GM12878 (cell line): ENCODE results near the gene RAB28. TPM values are rescaled to one million over a fixed set of nuclear protein-coding genes. Genes with fewer than 3 reads are reported as not detected.
A peak's percentile ranks its signal among the peaks of the same experiment; 100 is the strongest.

Source experiments
- ATAC-seq: fragments of 200-7000 bp; cut with Tn5 transposase; 3 replicates; pipeline ENCODE4 v1.9.1; 2020; ENCODE audit warnings: mild to moderate bottlenecking, moderate library complexity
- BruUV-seq: library from RNA; stranded (reverse); fragments of 400-500 nt; replicated peaks from 2 replicates; lab custom pipeline; 2021; lab: Mats Ljungman, UMichigan
- CTCF ChIA-PET: fragments of 300-600 bp; sonication (Branson Sonifier 250); formaldehyde crosslinking; extraction: SDS; loops from one replicate; lab custom pipeline; 2021; ENCODE audit warnings: inconsistent platforms; lab: Yijun Ruan, JAX
- POLR2A ChIA-PET: fragments of 350-600 bp; formaldehyde crosslinking; extraction: SDS; loops from one replicate; lab custom pipeline; 2021; ENCODE audit warnings: inconsistent platforms; lab: Charles Lee
- RAD21 ChIA-PET: fragments of 300-600 bp; sonication (Branson Sonifier 250); formaldehyde crosslinking; loops from one replicate; lab custom pipeline; 2023; ENCODE audit warnings: antibody characterized with exemption; ENCODE audit not compliant: unreplicated experiment; lab: Charles Lee
- SMC1A ChIA-PET: fragments of 300-600 bp; sonication (Branson Sonifier 250); formaldehyde crosslinking; loops from one replicate; lab custom pipeline; 2023; ENCODE audit not compliant: unreplicated experiment, uncharacterized antibody; lab: Charles Lee
- DNase-seq: peaks from one replicate; pipeline ENCODE4 v3.0.0-alpha.2; 2011; ENCODE audit warnings: low read depth, low spot score
- FAIRE-seq: peaks from 3 replicates; lab custom pipeline; 2011; peaks lifted over from hg19 to GRCh38; lab: Jason Lieb, UNC
- H2AFZ ChIP-seq: 2 replicates; pipeline ENCODE4 v1.6.0; 2011; ENCODE audit warnings: low read depth, low read length, control low read depth; ENCODE audit not compliant: control insufficient read depth
- H3K27ac ChIP-seq: 2 replicates; pipeline ENCODE4 v1.5.1; 2011; ENCODE audit warnings: control low read depth; ENCODE audit not compliant: control insufficient read depth, insufficient read depth
- H3K27me3 ChIP-seq, 2 experiments: replicated peaks in 1 of 2; 2 replicates each; pipeline versions ENCODE4 v1.6.0 to v1.6.1; 2011; ENCODE audit warnings: low read length in 1 of 2; ENCODE audit not compliant: control insufficient read depth in 2 of 2, insufficient read depth in 2 of 2
- H3K36me3 ChIP-seq, 2 experiments: 2 replicates each; pipeline ENCODE4 v1.5.1; 2011; ENCODE audit warnings: low read length in 1 of 2; ENCODE audit not compliant: control insufficient read depth in 2 of 2, insufficient read depth in 2 of 2
- H3K4me1 ChIP-seq: 2 replicates; pipeline ENCODE4 v1.6.1; 2011; ENCODE audit warnings: mild to moderate bottlenecking, low read length, moderate library complexity, mixed read lengths; ENCODE audit not compliant: control insufficient read depth, insufficient read depth
- H3K4me2 ChIP-seq: 2 replicates; pipeline ENCODE4 v1.6.0; 2011; ENCODE audit warnings: control low read depth; ENCODE audit not compliant: control insufficient read depth, insufficient read depth
- H3K4me3 ChIP-seq: fragments of 200-600 bp; sonication (generic); 2 replicates; pipeline ENCODE4 v1.5.1; 2016
- H3K79me2 ChIP-seq: 2 replicates; pipeline ENCODE4 v1.6.0; 2011; ENCODE audit warnings: low read length; ENCODE audit not compliant: control insufficient read depth, insufficient read depth
- H3K9ac ChIP-seq: 2 replicates; pipeline ENCODE4 v1.8.0; 2011; ENCODE audit warnings: low read length, control low read depth, mixed read lengths; ENCODE audit not compliant: control insufficient read depth, insufficient read depth
- H3K9me3 ChIP-seq: replicated peaks from 3 replicates; pipeline ENCODE4 v1.5.1; 2011; ENCODE audit warnings: mild to moderate bottlenecking, low read length; ENCODE audit not compliant: control insufficient read depth, insufficient read depth
- H4K20me1 ChIP-seq: 2 replicates; pipeline ENCODE4 v1.6.0; 2011; ENCODE audit not compliant: control insufficient read depth, insufficient read depth
- NR2F1 ChIP-seq: fragments of 450-650 bp; conservative IDR thresholded peaks from 2 replicates; pipeline ENCODE4 v1.6.1; 2017; ENCODE audit warnings: mild to moderate bottlenecking
- RELB ChIP-seq: fragments of 450-650 bp; IDR thresholded peaks from 2 replicates; pipeline ENCODE4 v1.6.1; 2017; ENCODE audit warnings: low read depth, mild to moderate bottlenecking, moderate library complexity
- YY1 ChIP-seq: IDR thresholded peaks from 2 replicates; pipeline ENCODE4 v1.6.1; 2011; ENCODE audit warnings: low read depth, mild to moderate bottlenecking, low read length
- ZNF217 ChIP-seq: fragments of 450-650 bp; IDR thresholded peaks from 2 replicates; pipeline ENCODE4 v1.6.1; 2017; ENCODE audit warnings: antibody characterized with exemption, mild to moderate bottlenecking
- ZNF592 ChIP-seq: fragments of 450-650 bp; IDR thresholded peaks from 2 replicates; pipeline ENCODE4 v1.6.1; 2017; ENCODE audit warnings: mild to moderate bottlenecking, moderate library complexity
- WGBS: methylation state at CpG from one replicate; pipeline ENCODE4 v1.1.6; 2016; ENCODE audit warnings: low lambda C conversion rate; ENCODE audit not compliant: insufficient replicate concordance, insufficient coverage; ENCODE audit errors: missing lambda C conversion rate; 5-methylcytosine and 5-hydroxymethylcytosine counted together
- in situ Hi-C: fragments of 300-500 bp; cut with MboI; formaldehyde crosslinking; loops from 9 replicates; pipeline ENCODE4 v1.14.3; 2018; ENCODE audit warnings: mixed read lengths
- intact Hi-C: fragments of 100-400 bp; cut with micrococcal nuclease; formaldehyde crosslinking; loops from one replicate; pipeline ENCODE4 v1.14.2; 2022; ENCODE audit not compliant: unreplicated experiment
- polyA plus RNA-seq, 11 experiments: library from polyadenylated mRNA; depleted of rRNA in 4 of 11; unstranded in 6 of 11; stranded (reverse) in 5 of 11; fragments of >200 nt; fragmentation: Nextera tagmentation in 4 of 11; fragmentation: Illumina TruSeq in 1 of 11; extraction: Ambion mirVana in 4 of 11; extraction: Trizol in 1 of 11; gene quantifications; 1 replicate in 1 of 11; 2 replicates in 10 of 11; pipeline versions ENCODE4 v1.2.1 to v1.2.3, GENCODE V29; 2011 to 2016; ENCODE audit warnings: inconsistent platforms in 2 of 11, missing spikeins in 2 of 11, low read depth in 1 of 11
- total RNA-seq, 4 experiments: library from RNA; depleted of rRNA in 3 of 4; stranded (reverse); fragments of >200 nt in 3 of 4; fragmentation: Illumina TruSeq in 1 of 4; extraction: Trizol in 1 of 4; gene quantifications; 2 replicates each; pipeline versions ENCODE4 v1.2.1 to v1.2.3, GENCODE V29; 2013 to 2021
- TF ChIP-seq, protein P1 (sequence below): fragments of 450-650 bp; IDR thresholded peaks from 2 replicates; pipeline ENCODE4 v1.6.1; 2014; ENCODE audit warnings: mild to moderate bottlenecking

RAB28 gene
- total and polyA plus RNA-seq, 10 of the 15 experiments (the other 5 are each of a cell fraction or from before 2014, with no cell fraction given): 5.8 to 29.3 (median 16.9) TPM

GRCh38 chr4:13483136-13483767, 888 bp downstream of the RAB28 start:
- TF ChIP-seq, protein P1, sequence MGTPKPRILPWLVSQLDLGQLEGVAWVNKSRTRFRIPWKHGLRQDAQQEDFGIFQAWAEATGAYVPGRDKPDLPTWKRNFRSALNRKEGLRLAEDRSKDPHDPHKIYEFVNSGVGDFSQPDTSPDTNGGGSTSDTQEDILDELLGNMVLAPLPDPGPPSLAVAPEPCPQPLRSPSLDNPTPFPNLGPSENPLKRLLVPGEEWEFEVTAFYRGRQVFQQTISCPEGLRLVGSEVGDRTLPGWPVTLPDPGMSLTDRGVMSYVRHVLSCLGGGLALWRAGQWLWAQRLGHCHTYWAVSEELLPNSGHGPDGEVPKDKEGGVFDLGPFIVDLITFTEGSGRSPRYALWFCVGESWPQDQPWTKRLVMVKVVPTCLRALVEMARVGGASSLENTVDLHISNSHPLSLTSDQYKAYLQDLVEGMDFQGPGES: no peak
- no peak for TF ChIP-seq NR2F1
- TF ChIP-seq ZNF592: no peak
- TF ChIP-seq YY1: no peak
- no peak for TF ChIP-seq ZNF217
- TF ChIP-seq RELB: no peak
- FAIRE-seq (no peak), ATAC-seq (peak; percentile 32), DNase-seq (no peak)
- BruUV-seq: TSS peak; percentile 65
- ChIA-PET POLR2A (interaction anchor here (1.1 kb wide), 1 partner anchor 9 kb away, joined by 4 read pairs; no protein-coding TSS in a partner anchor), RAD21 (interaction anchor here (0.6 to 1.7 kb wide), 3 partner anchors 10 to 45 kb away, joined by 3 to 6 read pairs (median 3); no protein-coding TSS in a partner anchor), CTCF (interaction anchor here (0.9 to 1.8 kb wide), 2 partner anchors 10 to 45 kb away, joined by 3 to 4 read pairs; no protein-coding TSS in a partner anchor), SMC1A (interaction anchor here (1.2 to 1.5 kb wide), 4 partner anchors 9 to 51 kb away, joined by 3 to 13 read pairs (median 4); no protein-coding TSS in a partner anchor)
- Histone ChIP-seq H3K4me3 (peak overlapping the region; percentile 77), H3K9ac (peak overlapping the region; percentile 94), H4K20me1 (no peaks in the 10 kb centered on the region), H3K27me3 (no peaks in the 10 kb centered on the region), H3K27ac (peak overlapping the region; percentile 38; the same call in 1 of the 2 replicates), H3K79me2 (peaks cover 17% of the 10 kb centered on the region), H3K36me3 (no peaks in the 10 kb centered on the region), H3K4me1 (no peaks in the 10 kb centered on the region), H3K4me2 (peak overlapping the region; percentile 53), H3K9me3 (0 out of 3 replicates have a peak, but pooled peaks cover 1% of the 10 kb centered on the region), H2AFZ (peak overlapping the region; percentile 100; the same call in 1 of the 2 replicates)
- in situ Hi-C loops: no loop called here
- 52% methylated on average over 17 of the region's 17 CpGs for WGBS
- intact Hi-C loops: loop anchor here (10.0 kb wide), 1 partner anchor 142 kb away; the partner anchor contains the start of gene BOD1L1
